ENCODE results near the gene TTC4.

GRCh38 chr1:54685335-54685905, 30.2 kb upstream of the TTC4 start:
- TF ChIP-seq GATA2 (IDR thresholded peaks at IDR 0.05; ENCODE audit: low read depth, low read length) (no peak), GATA3 (IDR thresholded peaks at IDR 0.05; ENCODE audit: low read depth, low read length) (no peak)
